B cell (primary cell): ENCODE data around the gene CDC40. TPM values are rescaled to one million over a fixed set of nuclear protein-coding genes. Genes with fewer than 3 reads are reported as not detected.
"Not testable (repeated sequence)": the region's sequence is repeated elsewhere in the genome, so short reads cannot be mapped to it uniquely, and the experiment has no call there.

Experiments
- ATAC-seq: fragments of 200-7000 bp; cut with Tn5 transposase; one replicate; pipeline ENCODE4 v1.10.0; 2021; ENCODE audit warnings: low read depth, mild to moderate bottlenecking, moderate number of reproducible peaks, moderate library complexity
- CTCF ChIA-PET: fragments of 350-600 bp; sonication (Branson Sonifier 250); formaldehyde crosslinking; loops from one replicate; lab custom pipeline; 2021; ENCODE audit warnings: antibody characterized with exemption, inconsistent platforms; lab: Charles Lee
- POLR2A ChIA-PET: fragments of 350-600 bp; sonication (Branson Sonifier 250); formaldehyde crosslinking; loops from one replicate; lab custom pipeline; 2021; ENCODE audit warnings: antibody characterized with exemption; lab: Charles Lee
- DNase-seq: peaks from one replicate; pipeline ENCODE4 v3.0.0; 2013
- H2AFZ ChIP-seq: 2 replicates; pipeline ENCODE4 v1.6.1; 2012; ENCODE audit warnings: mild to moderate bottlenecking, low read depth, low read length; ENCODE audit not compliant: insufficient read depth, poor library complexity, severe bottlenecking
- H3K27ac ChIP-seq, 2 donors: 1 replicate in 1 of 2; 2 replicates in 1 of 2; pipeline ENCODE4 v1.5.1; 2012 to 2013; ENCODE audit warnings: low read length in 2 of 2, mild to moderate bottlenecking in 2 of 2, moderate library complexity in 1 of 2
- H3K27me3 ChIP-seq, 4 experiments: fragments of 200-600 bp in 1 of 4; sonication (generic) in 1 of 4; replicated peaks in 1 of 4; 1 replicate in 2 of 4; 2 replicates in 2 of 4; pipeline versions ENCODE4 v1.6.1 to v1.7.0; 2013 to 2016; ENCODE audit warnings: low read length in 3 of 4, mild to moderate bottlenecking in 2 of 4, mixed read lengths in 1 of 4, moderate library complexity in 1 of 4; ENCODE audit not compliant: insufficient read depth in 4 of 4, control insufficient read depth in 3 of 4; ENCODE audit errors: control extremely low read depth in 1 of 4
- H3K36me3 ChIP-seq, 2 experiments: replicated peaks in 1 of 2; 1 replicate in 1 of 2; 2 replicates in 1 of 2; pipeline versions ENCODE4 v1.6.1 to v1.7.1; 2013; ENCODE audit warnings: low read length in 1 of 2; ENCODE audit not compliant: insufficient read depth in 2 of 2, control insufficient read depth in 1 of 2; ENCODE audit errors: control extremely low read depth in 1 of 2, extremely low read depth in 1 of 2
- H3K4me1 ChIP-seq, 2 donors: fragments of 200-600 bp in 1 of 2; sonication (generic) in 1 of 2; 1 replicate in 1 of 2; 2 replicates in 1 of 2; pipeline versions ENCODE4 v1.5.1 to v1.6.1; 2013 to 2017; ENCODE audit warnings: low read length in 2 of 2; ENCODE audit not compliant: control insufficient read depth in 2 of 2, insufficient read depth in 2 of 2
- H3K4me2 ChIP-seq: replicated peaks from 2 replicates; pipeline ENCODE3; 2012; ENCODE audit warnings: mild to moderate bottlenecking, low read depth, low read length; ENCODE audit not compliant: poor library complexity, severe bottlenecking
- H3K4me3 ChIP-seq, 5 experiments: fragments of 200-600 bp in 1 of 5; sonication (generic) in 1 of 5; 1 replicate in 3 of 5; 2 replicates in 2 of 5; pipeline versions ENCODE4 v1.5.1 to v1.7.0; 2011 to 2016; ENCODE audit warnings: low read length in 4 of 5, mild to moderate bottlenecking in 4 of 5, low read depth in 2 of 5, control low read depth in 1 of 5, moderate library complexity in 1 of 5; ENCODE audit not compliant: insufficient read depth in 1 of 5; ENCODE audit errors: control extremely low read depth in 1 of 5, extremely low read depth in 1 of 5
- H3K79me2 ChIP-seq: fragments of 200-600 bp; sonication (generic); one replicate; pipeline ENCODE4 v1.6.0; 2016; ENCODE audit warnings: low read length; ENCODE audit not compliant: control insufficient read depth, insufficient read depth
- H3K9ac ChIP-seq: fragments of 200-600 bp; sonication (generic); 2 replicates; pipeline ENCODE4 v1.6.1; 2017; ENCODE audit warnings: mild to moderate bottlenecking, low read length, moderate library complexity
- H3K9me3 ChIP-seq, 3 donors: one replicate each; pipeline versions ENCODE4 v1.6.1 to v1.7.1; 2013; ENCODE audit warnings: low read length in 2 of 3; ENCODE audit not compliant: control insufficient read depth in 2 of 3, insufficient read depth in 1 of 3; ENCODE audit errors: control extremely low read depth in 1 of 3
- H4K20me1 ChIP-seq: 2 replicates; pipeline ENCODE4 v1.6.0; 2012; ENCODE audit warnings: mild to moderate bottlenecking, low read length; ENCODE audit not compliant: insufficient read depth, control insufficient read depth, poor library complexity, severe bottlenecking
- H3K27ac Mint-ChIP-seq: one replicate; pipeline ENCODE4 v1.8.0; 2021; ENCODE audit warnings: mixed read lengths
- H3K27me3 Mint-ChIP-seq: one replicate; pipeline ENCODE4 v1.8.0; 2021; ENCODE audit warnings: mixed read lengths
- H3K4me1 Mint-ChIP-seq: one replicate; pipeline ENCODE4 v1.8.0; 2021; ENCODE audit warnings: mixed read lengths
- H3K4me3 Mint-ChIP-seq: one replicate; pipeline ENCODE4 v1.8.0; 2021; ENCODE audit warnings: mixed read lengths
- H3K9me3 Mint-ChIP-seq: one replicate; pipeline ENCODE4 v1.8.0; 2022; ENCODE audit warnings: mixed read lengths; ENCODE audit not compliant: insufficient read depth
- CTCF ChIP-seq: fragments of 200-600 bp; IDR thresholded peaks from one replicate; pipeline ENCODE4 v1.8.0; 2022; ENCODE audit warnings: antibody characterized with exemption, mild to moderate bottlenecking
- EZH2 ChIP-seq: IDR thresholded peaks from 2 replicates; pipeline ENCODE4 v1.6.1; 2012; ENCODE audit warnings: borderline replicate concordance, low read depth, mild to moderate bottlenecking, moderate library complexity, low read length; ENCODE audit not compliant: insufficient read depth, poor library complexity, severe bottlenecking
- WGBS: methylation state at CpG from one replicate; pipeline ENCODE4 v1.1.5; 2013; ENCODE audit warnings: missing lambda C conversion rate; ENCODE audit not compliant: insufficient coverage; 5-methylcytosine and 5-hydroxymethylcytosine counted together
- intact Hi-C: fragments of 100-400 bp; cut with micrococcal nuclease; formaldehyde crosslinking; loops from one replicate; pipeline ENCODE4 v1.10.0; 2022
- polyA plus RNA-seq: library from polyadenylated mRNA; depleted of rRNA; stranded (reverse); fragments of >200 nt; gene quantifications from 2 replicates; pipeline ENCODE4 v1.2.3, GENCODE V29; 2012
- total RNA-seq, 2 donors: library from RNA; stranded (reverse); fragments of 120-200 nt in 1 of 2; gene quantifications; 1 replicate in 1 of 2; 2 replicates in 1 of 2; pipeline versions ENCODE4 v1.2.3 to v1.2.4, GENCODE V29; 2013 to 2022

The CDC40 gene
- total and polyA plus RNA-seq, 2 donors (not counting 1 experiment from before 2014, with no cell fraction given): 12.7 to 52.4 TPM

GRCh38 chr6:110239526-110240274 is 59.5 kb downstream of the CDC40 start:
- H3K27me3 Mint-ChIP-seq: no peaks in the 10 kb centered on the region
- no peaks in the 10 kb centered on the region for H3K9me3 Mint-ChIP-seq
- H3K27me3 ChIP-seq: no peaks in the 10 kb centered on the region
- no peak for DNase-seq
- no peaks in the 10 kb centered on the region for H3K9me3 ChIP-seq
- no peak overlapping the region for H3K4me3 ChIP-seq
- no CpG with 5 or more reads among the region's 1 CpG for WGBS
- no peaks in the 10 kb centered on the region for H4K20me1 ChIP-seq
- no peak for TF ChIP-seq CTCF
- TF ChIP-seq EZH2: no peak
- no peak overlapping the region for H3K9ac ChIP-seq
- H3K79me2 ChIP-seq: no peaks in the 10 kb centered on the region
- no peak overlapping the region for H3K27ac ChIP-seq
- H3K4me2 ChIP-seq: no peak overlapping the region
- ATAC-seq: no peak
- no peak overlapping the region for H3K4me3 Mint-ChIP-seq
- peaks cover 3% of the 10 kb centered on the region in 2 experiments for H3K36me3 ChIP-seq
- no peaks in the 10 kb centered on the region for H3K4me1 ChIP-seq
- H2AFZ ChIP-seq: no peak overlapping the region
- no peak overlapping the region for H3K27ac Mint-ChIP-seq
- intact Hi-C loops: no loop called here
- peaks cover 3% of the 10 kb centered on the region for H3K4me1 Mint-ChIP-seq
- POLR2A ChIA-PET: no interaction called here
- CTCF ChIA-PET: no interaction called here

GRCh38 chr6:110244621-110245020 is 64.4 kb downstream of the CDC40 start:
- ATAC-seq, H3K4me3 ChIP-seq, H3K27ac ChIP-seq, H3K27me3 ChIP-seq, H3K4me2 ChIP-seq, H3K4me3 Mint-ChIP-seq, H3K27me3 Mint-ChIP-seq, H3K4me1 Mint-ChIP-seq, H3K9me3 Mint-ChIP-seq, H3K9me3 ChIP-seq, H3K27ac Mint-ChIP-seq, DNase-seq, H3K79me2 ChIP-seq, intact Hi-C loops, H4K20me1 ChIP-seq, CTCF ChIA-PET, H3K9ac ChIP-seq, H2AFZ ChIP-seq, POLR2A ChIA-PET, H3K36me3 ChIP-seq, H3K4me1 ChIP-seq: not testable (repeated sequence)
- WGBS: no CpG with 5 or more reads among the region's 3 CpGs
